Endodermal cell (in vitro differentiated cells): ENCODE results near the gene STXBP5. TPM values are rescaled to one million over a fixed set of nuclear protein-coding genes. Genes with fewer than 3 reads are reported as not detected.

Experiments
- DNase-seq: peaks from one replicate; pipeline ENCODE4 v3.0.0-alpha.2; 2017
- H3K27ac ChIP-seq: 2 replicates; pipeline ENCODE4 v1.5.1; 2013; ENCODE audit warnings: mild to moderate bottlenecking, low read depth, low read length, moderate library complexity
- H3K27me3 ChIP-seq: 2 replicates; pipeline ENCODE4 v1.6.1; 2013; ENCODE audit warnings: mild to moderate bottlenecking, low read length, moderate library complexity; ENCODE audit not compliant: insufficient read depth, control insufficient read depth, poor library complexity, severe bottlenecking
- H3K36me3 ChIP-seq: 2 replicates; pipeline ENCODE4 v1.7.0; 2013; ENCODE audit warnings: mild to moderate bottlenecking, low read length, moderate library complexity; ENCODE audit not compliant: control insufficient read depth, insufficient read depth
- H3K4me1 ChIP-seq: one replicate; pipeline ENCODE4 v1.7.0; 2013; ENCODE audit warnings: low read length; ENCODE audit not compliant: control insufficient read depth, insufficient read depth
- H3K4me3 ChIP-seq: 2 replicates; pipeline ENCODE4 v1.5.1; 2013; ENCODE audit warnings: mild to moderate bottlenecking, low read length, moderate library complexity
- H3K9ac ChIP-seq: 2 replicates; pipeline ENCODE4 v1.6.1; 2013; ENCODE audit warnings: mild to moderate bottlenecking, low read length, moderate library complexity; ENCODE audit not compliant: poor library complexity, severe bottlenecking; ENCODE audit errors: extremely low read depth
- H3K9me3 ChIP-seq: 2 replicates; pipeline ENCODE4 v1.6.1; 2013; ENCODE audit warnings: mild to moderate bottlenecking, low read length, moderate library complexity; ENCODE audit not compliant: control insufficient read depth
- H3K27ac Mint-ChIP-seq: 2 replicates; pipeline ENCODE4 v1.8.0; 2020; ENCODE audit warnings: mixed read lengths
- H3K27me3 Mint-ChIP-seq: 2 replicates; pipeline ENCODE4 v1.8.0; 2021; ENCODE audit warnings: mild to moderate bottlenecking, mixed read lengths; ENCODE audit not compliant: insufficient read depth
- H3K36me3 Mint-ChIP-seq: 2 replicates; pipeline ENCODE4 v1.8.0; 2020; ENCODE audit warnings: low read depth, mixed read lengths
- H3K4me1 Mint-ChIP-seq: 2 replicates; pipeline ENCODE4 v1.8.0; 2020; ENCODE audit warnings: mixed read lengths
- H3K4me3 Mint-ChIP-seq: 2 replicates; pipeline ENCODE4 v1.8.0; 2020; ENCODE audit warnings: mild to moderate bottlenecking, moderate library complexity, mixed read lengths
- H3K9me3 Mint-ChIP-seq: 2 replicates; pipeline ENCODE4 v1.8.0; 2020; ENCODE audit warnings: mild to moderate bottlenecking, mixed read lengths
- WGBS, 2 experiments: methylation state at CpG; one replicate each; pipeline versions ENCODE4 v1.1.5 to v1.1.7; 2013; ENCODE audit warnings: missing lambda C conversion rate in 2 of 2, mixed read lengths in 1 of 2; ENCODE audit not compliant: insufficient coverage in 1 of 2, insufficient read length in 1 of 2; 5-methylcytosine and 5-hydroxymethylcytosine counted together
- total RNA-seq, 2 donors: library from RNA; stranded (reverse); fragmentation: NEBNext Ultra II Directional in 1 of 2; extraction: Animal tissue kit (Norgen Biotek cat#: 25700) in 1 of 2; gene quantifications; 2 replicates in 1 of 2; 3 replicates in 1 of 2; pipeline ENCODE4 v1.2.1, GENCODE V29; 2021
- TF ChIP-seq, protein P1 (sequence below): fragments of 200-600 bp; sonication (generic); conservative IDR thresholded peaks from 2 replicates; pipeline ENCODE4 v1.5.0; 2021; ENCODE audit warnings: antibody characterized with exemption, mild to moderate bottlenecking

The STXBP5 gene
- total RNA-seq, 2 donors from 2014 or later: 19.2 to 25.2 TPM

DNA sequence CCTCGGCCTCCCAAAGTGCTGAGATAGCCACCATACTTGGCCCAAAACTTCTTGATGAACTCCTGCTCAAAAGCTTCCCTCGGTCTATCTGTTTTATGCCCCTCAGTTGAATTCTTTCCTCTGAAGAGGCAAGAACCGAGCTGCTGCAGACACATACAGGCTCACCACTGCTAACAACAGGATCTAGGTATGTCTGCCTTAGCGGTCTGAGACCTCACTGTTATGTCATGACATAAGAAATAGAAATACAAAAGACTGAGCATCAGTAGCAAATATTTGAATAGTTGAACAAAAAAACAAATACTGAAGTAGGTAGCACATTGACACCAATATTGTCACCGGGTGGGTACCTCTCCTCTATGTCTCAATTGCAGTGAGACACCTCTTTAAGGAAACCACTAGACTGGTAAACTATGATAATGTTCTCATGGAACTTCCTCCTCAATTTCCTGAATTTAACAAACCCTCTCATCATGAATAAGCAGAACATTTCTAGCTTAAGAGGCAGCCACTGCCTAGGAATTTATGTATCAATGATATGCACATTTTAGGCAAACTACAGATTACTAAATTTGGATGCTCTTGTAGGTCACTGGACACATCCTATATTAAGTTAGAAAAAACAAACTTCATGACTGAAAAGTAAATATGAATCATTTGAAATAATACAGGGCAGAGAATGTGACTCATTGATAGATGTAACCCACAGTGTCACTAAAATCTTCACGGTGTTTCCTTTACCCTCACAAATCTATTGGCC is 9.4 kb upstream of the STXBP5 start:
- Mint-ChIP-seq H3K9me3 (no peaks in the 10 kb centered on the region), H3K4me1 (peaks cover 12% of the 10 kb centered on the region), H3K36me3 (no peaks in the 10 kb centered on the region), H3K27me3 (no peaks in the 10 kb centered on the region), H3K4me3 (no peak overlapping the region), H3K27ac (no peak overlapping the region)
- Histone ChIP-seq H3K4me3 (no peak overlapping the region), H3K9ac (no peak overlapping the region), H3K4me1 (peaks cover 3% of the 10 kb centered on the region), H3K36me3 (no peaks in the 10 kb centered on the region), H3K27me3 (no peaks in the 10 kb centered on the region), H3K9me3 (no peaks in the 10 kb centered on the region), H3K27ac (no peak overlapping the region)
- DNase-seq: no peak
- 91 to 95% methylated on average over 6 of the region's 6 CpGs for WGBS, 2 experiments
- TF ChIP-seq, protein P1, sequence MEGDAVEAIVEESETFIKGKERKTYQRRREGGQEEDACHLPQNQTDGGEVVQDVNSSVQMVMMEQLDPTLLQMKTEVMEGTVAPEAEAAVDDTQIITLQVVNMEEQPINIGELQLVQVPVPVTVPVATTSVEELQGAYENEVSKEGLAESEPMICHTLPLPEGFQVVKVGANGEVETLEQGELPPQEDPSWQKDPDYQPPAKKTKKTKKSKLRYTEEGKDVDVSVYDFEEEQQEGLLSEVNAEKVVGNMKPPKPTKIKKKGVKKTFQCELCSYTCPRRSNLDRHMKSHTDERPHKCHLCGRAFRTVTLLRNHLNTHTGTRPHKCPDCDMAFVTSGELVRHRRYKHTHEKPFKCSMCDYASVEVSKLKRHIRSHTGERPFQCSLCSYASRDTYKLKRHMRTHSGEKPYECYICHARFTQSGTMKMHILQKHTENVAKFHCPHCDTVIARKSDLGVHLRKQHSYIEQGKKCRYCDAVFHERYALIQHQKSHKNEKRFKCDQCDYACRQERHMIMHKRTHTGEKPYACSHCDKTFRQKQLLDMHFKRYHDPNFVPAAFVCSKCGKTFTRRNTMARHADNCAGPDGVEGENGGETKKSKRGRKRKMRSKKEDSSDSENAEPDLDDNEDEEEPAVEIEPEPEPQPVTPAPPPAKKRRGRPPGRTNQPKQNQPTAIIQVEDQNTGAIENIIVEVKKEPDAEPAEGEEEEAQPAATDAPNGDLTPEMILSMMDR: no peak

- H3K4me1 ChIP-seq: peaks cover 3% of the 10 kb centered on the region
- H3K27ac ChIP-seq: no peak overlapping the region
- H3K36me3 Mint-ChIP-seq: no peaks in the 10 kb centered on the region
- no peak overlapping the region for H3K27ac Mint-ChIP-seq
- 96 to 100% methylated on average over 2 to 3 of the region's 3 CpGs for WGBS, 2 experiments
- peaks cover 12% of the 10 kb centered on the region for H3K4me1 Mint-ChIP-seq
- DNase-seq: no peak
- no peak overlapping the region for H3K9ac ChIP-seq
- no peaks in the 10 kb centered on the region for H3K36me3 ChIP-seq
- H3K4me3 Mint-ChIP-seq: no peak overlapping the region
- no peaks in the 10 kb centered on the region for H3K9me3 ChIP-seq
- no peaks in the 10 kb centered on the region for H3K9me3 Mint-ChIP-seq
- no peaks in the 10 kb centered on the region for H3K27me3 ChIP-seq
- H3K27me3 Mint-ChIP-seq: no peaks in the 10 kb centered on the region
- TF ChIP-seq, protein P1: no peak
- no peak overlapping the region for H3K4me3 ChIP-seq
Observed at GRCh38 chr6:147195510-147195909, 8.7 kb upstream of the STXBP5 start.

- Histone ChIP-seq H3K27ac (no peak overlapping the region), H3K9me3 (no peaks in the 10 kb centered on the region), H3K9ac (no peak overlapping the region), H3K4me3 (no peak overlapping the region), H3K27me3 (no peaks in the 10 kb centered on the region), H3K36me3 (no peaks in the 10 kb centered on the region), H3K4me1 (peaks cover 3% of the 10 kb centered on the region)
- Mint-ChIP-seq H3K27ac (no peak overlapping the region), H3K36me3 (no peaks in the 10 kb centered on the region), H3K27me3 (no peaks in the 10 kb centered on the region), H3K9me3 (no peaks in the 10 kb centered on the region), H3K4me1 (peaks cover 12% of the 10 kb centered on the region), H3K4me3 (no peak overlapping the region)
- TF ChIP-seq, protein P1: no peak
- DNase-seq: no peak
- 93 to 100% methylated on average over 1 to 3 of the region's 3 CpGs for WGBS, 2 experiments
Observed at GRCh38 chr6:147195987-147196386, 8.2 kb upstream of the STXBP5 start.
